Measurements from ENCODE around the gene SNX25.

SNX25 gene

DNA sequence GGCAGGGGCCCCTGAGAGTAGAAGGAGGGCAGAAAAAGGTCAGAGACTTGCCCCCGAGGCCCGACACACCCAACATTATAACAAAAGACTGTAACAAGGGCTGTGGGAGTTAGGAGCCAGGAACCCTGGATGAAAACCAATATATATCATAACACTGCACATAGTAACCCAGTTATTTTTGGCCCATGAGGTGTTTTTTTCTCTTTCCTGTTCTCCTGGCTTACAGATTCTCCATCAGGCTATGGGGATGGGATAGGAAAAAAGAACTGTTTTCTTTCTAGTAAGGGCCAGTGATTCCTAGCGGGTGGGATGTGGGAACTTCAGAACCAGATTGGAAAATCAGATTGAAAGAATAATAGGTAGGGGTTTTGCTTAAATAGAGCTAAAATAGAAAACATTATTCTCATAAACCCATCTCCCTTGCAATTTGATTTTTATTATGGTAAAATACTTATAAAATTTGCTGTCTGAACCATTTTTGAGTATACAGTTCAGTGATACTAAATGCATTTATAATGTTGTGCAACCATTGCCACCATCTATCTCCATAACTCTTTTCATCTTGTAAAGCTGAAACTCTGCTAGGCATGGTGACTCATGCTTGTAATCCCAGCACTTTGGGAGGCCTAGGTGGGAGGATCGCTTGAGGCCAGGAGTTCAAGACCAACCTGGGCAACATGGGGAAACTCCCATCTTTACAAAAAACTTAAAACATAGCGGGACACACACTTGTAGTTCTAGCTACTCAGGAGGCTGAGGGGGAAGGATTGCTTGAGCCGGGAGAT lies 33.5 kb downstream of the SNX25 start:
- no peak for DNase-seq (ENCODE audit: low read depth, low spot score)
- POLR2A ChIA-PET = interaction anchor here (0.6 kb wide), 1 partner anchor 153 kb away, joined by 3 read pairs; the partner anchor contains the start of gene LRP2BP
- CTCF ChIA-PET = interaction anchor here (0.7 to 1.6 kb wide), 3 partner anchors 14 to 23 kb away, joined by 3 to 7 read pairs (median 3); no protein-coding TSS in a partner anchor
- TF ChIP-seq, protein P1, sequence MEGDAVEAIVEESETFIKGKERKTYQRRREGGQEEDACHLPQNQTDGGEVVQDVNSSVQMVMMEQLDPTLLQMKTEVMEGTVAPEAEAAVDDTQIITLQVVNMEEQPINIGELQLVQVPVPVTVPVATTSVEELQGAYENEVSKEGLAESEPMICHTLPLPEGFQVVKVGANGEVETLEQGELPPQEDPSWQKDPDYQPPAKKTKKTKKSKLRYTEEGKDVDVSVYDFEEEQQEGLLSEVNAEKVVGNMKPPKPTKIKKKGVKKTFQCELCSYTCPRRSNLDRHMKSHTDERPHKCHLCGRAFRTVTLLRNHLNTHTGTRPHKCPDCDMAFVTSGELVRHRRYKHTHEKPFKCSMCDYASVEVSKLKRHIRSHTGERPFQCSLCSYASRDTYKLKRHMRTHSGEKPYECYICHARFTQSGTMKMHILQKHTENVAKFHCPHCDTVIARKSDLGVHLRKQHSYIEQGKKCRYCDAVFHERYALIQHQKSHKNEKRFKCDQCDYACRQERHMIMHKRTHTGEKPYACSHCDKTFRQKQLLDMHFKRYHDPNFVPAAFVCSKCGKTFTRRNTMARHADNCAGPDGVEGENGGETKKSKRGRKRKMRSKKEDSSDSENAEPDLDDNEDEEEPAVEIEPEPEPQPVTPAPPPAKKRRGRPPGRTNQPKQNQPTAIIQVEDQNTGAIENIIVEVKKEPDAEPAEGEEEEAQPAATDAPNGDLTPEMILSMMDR (IDR thresholded peaks at IDR 0.05; ENCODE audit: insufficient read depth, low read length, missing control alignments) = no peak
- H3K4me3 ChIP-seq (ENCODE audit: low read depth, low read length) = no peak overlapping the region

DNA sequence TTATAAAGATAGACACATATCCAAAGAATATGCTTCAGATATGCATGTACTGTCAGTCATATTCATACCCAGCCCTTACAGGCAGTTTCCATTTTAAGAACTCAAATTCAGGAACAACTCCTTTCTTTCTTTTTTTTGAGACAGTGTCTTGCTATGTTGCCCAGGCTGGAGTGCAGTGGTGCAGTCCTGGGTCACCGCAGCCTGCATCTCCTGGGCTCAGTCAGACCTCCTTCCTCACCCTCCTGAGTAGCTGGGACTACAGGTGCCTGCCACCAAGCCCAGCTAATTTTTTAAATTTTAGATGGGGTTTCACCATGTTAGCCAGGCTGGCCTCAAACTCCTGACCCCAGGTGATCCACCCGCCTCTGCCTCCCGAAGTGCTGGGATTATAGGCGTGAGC lies 34.5 kb downstream of the SNX25 start:
- ChIA-PET CTCF (no interaction called here), POLR2A (no interaction called here)
- DNase-seq (ENCODE audit: low read depth, low spot score) = no peak
- no peak overlapping the region for H3K4me3 ChIP-seq (ENCODE audit: low read depth, low read length)
- TF ChIP-seq, protein P1 (IDR thresholded peaks at IDR 0.05; ENCODE audit: insufficient read depth, low read length, missing control alignments) = no peak

DNA sequence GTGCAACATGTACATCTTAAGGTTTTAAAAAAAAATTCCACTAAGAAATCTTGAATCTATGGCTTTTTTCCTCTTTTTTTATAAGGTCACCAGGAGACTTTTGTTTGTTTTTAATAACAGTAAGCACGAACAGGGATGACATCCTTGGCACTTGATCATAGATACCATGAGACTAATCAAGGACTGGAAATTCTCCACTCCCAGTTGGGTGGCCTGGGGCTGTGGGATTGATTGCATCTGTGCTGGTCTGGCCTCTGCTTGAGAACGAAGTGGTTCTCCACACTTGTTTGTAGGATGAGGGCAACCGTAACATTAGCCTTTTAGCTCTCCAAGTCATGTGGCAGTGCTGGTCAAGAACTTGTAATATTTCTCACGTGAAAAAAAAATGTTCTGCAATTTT lies 35.4 kb downstream of the SNX25 start:
- TF ChIP-seq, protein P1 (IDR thresholded peaks at IDR 0.05; ENCODE audit: insufficient read depth, low read length, missing control alignments) = no peak
- ChIA-PET POLR2A (no interaction called here), CTCF (no interaction called here)
- DNase-seq (ENCODE audit: low read depth, low spot score) = no peak
- no peak overlapping the region for H3K4me3 ChIP-seq (ENCODE audit: low read depth, low read length)

DNA sequence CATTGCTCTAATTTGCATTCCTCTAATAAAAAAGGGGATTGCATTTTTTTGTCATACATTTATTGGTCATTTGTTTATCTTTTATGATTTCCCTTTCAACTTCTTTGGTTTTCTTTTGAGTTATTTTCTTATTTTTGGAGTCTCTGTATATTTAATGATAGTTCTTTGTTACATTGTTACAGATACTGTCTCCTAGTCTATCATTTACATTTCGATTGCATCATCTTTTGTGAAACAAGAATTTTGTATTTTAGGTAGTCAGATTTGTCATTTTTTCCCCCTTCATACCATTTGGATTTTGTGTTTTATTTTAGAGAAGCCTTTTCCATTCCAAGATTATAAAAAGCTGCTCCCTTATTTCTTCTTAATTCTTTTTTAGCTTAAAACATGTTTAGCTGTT lies 37.1 kb downstream of the SNX25 start:
- TF ChIP-seq, protein P1 (IDR thresholded peaks at IDR 0.05; ENCODE audit: insufficient read depth, low read length, missing control alignments) = no peak
- no peak for DNase-seq (ENCODE audit: low read depth, low spot score)
- no peak overlapping the region for H3K4me3 ChIP-seq (ENCODE audit: low read depth, low read length)
- ChIA-PET CTCF (interaction anchor here (1.9 kb wide), 1 partner anchor 10 kb away, joined by 8 read pairs; no protein-coding TSS in a partner anchor), POLR2A (no interaction called here)

DNA sequence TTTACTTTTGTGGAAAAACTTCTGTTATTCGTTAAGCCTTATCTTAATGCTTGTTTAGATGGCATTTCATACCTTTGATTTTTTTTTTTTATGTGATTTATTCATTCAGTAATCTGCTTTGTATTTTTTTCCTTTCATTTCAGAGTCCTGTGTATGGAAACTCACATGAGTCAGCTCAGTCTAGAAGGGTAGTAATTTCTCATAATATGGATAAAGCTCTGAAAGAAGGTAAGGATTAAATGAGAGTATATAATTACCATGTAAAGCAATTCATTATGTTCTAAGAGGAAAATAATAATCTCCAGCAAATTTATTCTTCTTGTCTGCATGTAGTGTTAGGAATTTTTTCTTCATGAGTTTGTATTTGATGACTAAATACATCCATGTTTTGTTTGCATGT lies 37.8 kb downstream of the SNX25 start:
- TF ChIP-seq, protein P1 (IDR thresholded peaks at IDR 0.05; ENCODE audit: insufficient read depth, low read length, missing control alignments) = no peak
- CTCF ChIA-PET = interaction anchor here (1.9 kb wide), 1 partner anchor 9 kb away, joined by 8 read pairs; no protein-coding TSS in a partner anchor
- no peak for DNase-seq (ENCODE audit: low read depth, low spot score)
- POLR2A ChIA-PET = interaction anchor here (0.6 kb wide), 1 partner anchor 29 kb away, joined by 3 read pairs; no protein-coding TSS in a partner anchor
- H3K4me3 ChIP-seq (ENCODE audit: low read depth, low read length) = no peak overlapping the region

DNA sequence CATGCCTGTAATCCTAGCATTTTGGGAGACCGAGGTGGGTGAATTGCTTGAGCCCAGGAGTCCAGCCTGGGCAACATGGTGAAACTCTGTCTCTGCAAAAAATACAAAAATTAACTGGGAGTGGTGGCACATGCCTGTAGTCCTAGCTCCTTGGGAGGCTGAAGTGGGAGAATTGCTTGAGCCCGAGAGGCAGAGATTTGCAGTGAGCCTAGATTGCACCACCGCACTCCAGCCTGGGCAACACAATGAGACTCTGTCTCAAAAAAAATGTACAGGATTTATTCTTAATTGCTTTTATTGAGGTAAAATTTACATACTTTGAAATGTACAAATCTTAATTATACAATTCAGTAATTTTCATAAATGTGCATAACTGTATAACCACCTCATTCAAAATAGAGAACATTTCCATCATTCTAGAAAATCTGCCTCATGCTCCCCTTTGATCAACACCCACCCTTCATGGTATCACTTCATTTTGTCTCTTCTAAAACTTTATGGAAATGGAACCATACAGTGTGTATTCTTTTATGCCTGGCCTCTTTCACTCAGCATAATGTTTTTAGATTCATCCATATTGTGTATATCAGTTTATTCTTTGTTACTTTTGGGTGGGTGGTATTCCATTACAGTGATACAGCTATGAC lies 39.1 kb downstream of the SNX25 start:
- ChIA-PET CTCF (no interaction called here), POLR2A (no interaction called here)
- TF ChIP-seq, protein P1 (IDR thresholded peaks at IDR 0.05; ENCODE audit: insufficient read depth, low read length, missing control alignments) = no peak
- no peak overlapping the region for H3K4me3 ChIP-seq (ENCODE audit: low read depth, low read length)
- DNase-seq (ENCODE audit: low read depth, low spot score) = no peak

Data from AG04449 (cell line).